NCI-H1105 (cell line): Measurements from ENCODE around the gene MAMDC2.
A peak's percentile ranks its signal among the peaks of the same experiment; 100 is the strongest.
"Not testable (repeated sequence)": the region's sequence is repeated elsewhere in the genome, so short reads cannot be mapped to it uniquely, and the experiment has no call there.

Source experiments
- DNase-seq: peaks from one replicate; lab custom pipeline; 2025; lab: John Stamatoyannopoulos, UW

The MAMDC2 gene

GRCh38 chr9:70036641-70037040 is 7.0 kb upstream of the MAMDC2 start:
- DNase-seq: no peak

- DNase-seq: not testable (repeated sequence)
Observed at GRCh38 chr9:70038171-70038621, 5.5 kb upstream of the MAMDC2 start.

GRCh38 chr9:70040376-70040903 is 3.2 kb upstream of the MAMDC2 start:
- DNase-seq: no peak

GRCh38 chr9:70042461-70043215 is 1.0 kb upstream of the MAMDC2 start:
- no peak for DNase-seq

- no peak for DNase-seq
Observed at GRCh38 chr9:70043285-70043684, 363 bp upstream of the MAMDC2 start.

- no peak for DNase-seq
Observed at GRCh38 chr9:70044490-70045307, 1.1 kb downstream of the MAMDC2 start.

GRCh38 chr9:70045452-70045851 is 1.8 kb downstream of the MAMDC2 start:
- no peak for DNase-seq

- no peak for DNase-seq
Observed at GRCh38 chr9:70046274-70047070, 2.8 kb downstream of the MAMDC2 start.

GRCh38 chr9:70049236-70049635 is 5.6 kb downstream of the MAMDC2 start:
- DNase-seq: no peak

GRCh38 chr9:70049672-70050271 is 6.1 kb downstream of the MAMDC2 start:
- no peak for DNase-seq

- DNase-seq: no peak
Observed at GRCh38 chr9:70052768-70053167, 9.1 kb downstream of the MAMDC2 start.

GRCh38 chr9:70053864-70054263 is 10.2 kb downstream of the MAMDC2 start:
- peak; percentile 26 for DNase-seq

- no peak for DNase-seq
Observed at GRCh38 chr9:70054521-70054920, 10.9 kb downstream of the MAMDC2 start.

- no peak for DNase-seq
Observed at GRCh38 chr9:70055406-70056210, 12.0 kb downstream of the MAMDC2 start.

GRCh38 chr9:70056211-70056944 is 12.7 kb downstream of the MAMDC2 start:
- DNase-seq: no peak

GRCh38 chr9:70058569-70059116 is 15.0 kb downstream of the MAMDC2 start:
- DNase-seq: no peak

- no peak for DNase-seq
Observed at GRCh38 chr9:70060148-70060882, 16.7 kb downstream of the MAMDC2 start.

GRCh38 chr9:70060883-70061507 is 17.3 kb downstream of the MAMDC2 start:
- DNase-seq: no peak

GRCh38 chr9:70061776-70062175 is 18.1 kb downstream of the MAMDC2 start:
- no peak for DNase-seq
